ENCODE data around the gene HHIPL1.
A peak's percentile ranks its signal among the peaks of the same experiment; 100 is the strongest.

The HHIPL1 gene

GRCh38 chr14:99681101-99681831, 36.3 kb downstream of the HHIPL1 start:
- H4K20me1 ChIP-seq (ENCODE audit: control insufficient read depth, insufficient read depth, low read depth, low read length), result no peaks in the 10 kb centered on the region
- H3K36me3 ChIP-seq (ENCODE audit: control insufficient read depth, low read length), result no peaks in the 10 kb centered on the region
- H3F3A ChIP-seq (ENCODE audit: control insufficient read depth, insufficient read depth), result 0 out of 2 replicates have a peak, but pooled peaks cover 4% of the 10 kb centered on the region
- H3K9me2 ChIP-seq (replicated peaks; ENCODE audit: control insufficient read depth, low read length), result no peaks in the 10 kb centered on the region
- no peak overlapping the region for H3K4me3 ChIP-seq (ENCODE audit: low read length)
- H3K4me1 ChIP-seq (ENCODE audit: control insufficient read depth, low read length), result peaks cover 13% of the 10 kb centered on the region
- no peak overlapping the region for H3K27ac ChIP-seq (ENCODE audit: low read depth, low read length)
- TF ChIP-seq EZH2phosphoT487 (IDR thresholded peaks at IDR 0.05; ENCODE audit: borderline replicate concordance, low read length) (no peak), CTCF (IDR thresholded peaks at IDR 0.05; ENCODE audit: low read depth, low read length, poor library complexity, severe bottlenecking) (no peak)
- H3K27me3 ChIP-seq (ENCODE audit: control insufficient read depth, low read length), result peaks cover 15% of the 10 kb centered on the region
- no peak overlapping the region for H3K4me2 ChIP-seq (ENCODE audit: low read length)
- H3K9me3 ChIP-seq (ENCODE audit: control insufficient read depth, insufficient read depth, low read length), result peaks cover 9% of the 10 kb centered on the region; the same call in 1 of the 2 replicates
- no peaks in the 10 kb centered on the region for H3K79me2 ChIP-seq (ENCODE audit: control insufficient read depth, low read length)

DNA sequence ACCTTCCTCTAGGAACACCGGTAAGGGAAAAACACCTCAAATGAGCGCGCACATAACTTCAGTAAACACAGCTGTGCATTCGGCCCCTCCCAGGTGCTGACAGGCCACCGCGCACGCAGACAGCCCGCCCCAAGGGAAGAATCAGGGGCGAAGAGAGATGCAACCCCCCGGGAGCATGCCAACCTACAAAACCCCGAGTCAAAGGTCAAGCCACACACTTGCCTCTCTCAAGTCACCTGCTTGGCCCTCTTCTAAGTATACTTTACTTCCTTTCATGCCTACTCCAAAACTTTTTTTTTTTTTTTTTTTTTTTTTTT, 36.9 kb downstream of the HHIPL1 start:
- Histone ChIP-seq H3K27me3 (ENCODE audit: control insufficient read depth, low read length) (peaks cover 18% of the 10 kb centered on the region), H4K20me1 (ENCODE audit: control insufficient read depth, insufficient read depth, low read depth, low read length) (no peaks in the 10 kb centered on the region), H3K4me1 (ENCODE audit: control insufficient read depth, low read length) (peaks cover 13% of the 10 kb centered on the region), H3K9me2 (replicated peaks; ENCODE audit: control insufficient read depth, low read length) (no peaks in the 10 kb centered on the region), H3K4me3 (ENCODE audit: low read length) (no peak overlapping the region), H3K79me2 (ENCODE audit: control insufficient read depth, low read length) (no peaks in the 10 kb centered on the region), H3K4me2 (ENCODE audit: low read length) (no peak overlapping the region), H3K36me3 (ENCODE audit: control insufficient read depth, low read length) (no peaks in the 10 kb centered on the region), H3F3A (ENCODE audit: control insufficient read depth, insufficient read depth) (0 out of 2 replicates have a peak, but pooled peaks cover 4% of the 10 kb centered on the region), H3K27ac (ENCODE audit: low read depth, low read length) (no peak overlapping the region), H3K9me3 (ENCODE audit: control insufficient read depth, insufficient read depth, low read length) (peaks cover 9% of the 10 kb centered on the region; the same call in 1 of the 2 replicates)
- TF ChIP-seq CTCF (IDR thresholded peaks at IDR 0.05; ENCODE audit: low read depth, low read length, poor library complexity, severe bottlenecking) (no peak), EZH2phosphoT487 (IDR thresholded peaks at IDR 0.05; ENCODE audit: borderline replicate concordance, low read length) (no peak)

GRCh38 chr14:99682809-99683618, 38.1 kb downstream of the HHIPL1 start:
- Histone ChIP-seq H3K4me1 (ENCODE audit: control insufficient read depth, low read length) (peaks cover 25% of the 10 kb centered on the region), H3K4me2 (ENCODE audit: low read length) (peak overlapping the region; percentile 100), H3K27me3 (ENCODE audit: control insufficient read depth, low read length) (peaks cover 21% of the 10 kb centered on the region), H3K9me3 (ENCODE audit: control insufficient read depth, insufficient read depth, low read length) (peaks cover 2% of the 10 kb centered on the region; the same call in 1 of the 2 replicates), H3K27ac (ENCODE audit: low read depth, low read length) (peak overlapping the region; percentile 34), H3F3A (ENCODE audit: control insufficient read depth, insufficient read depth) (0 out of 2 replicates have a peak, but pooled peaks cover 4% of the 10 kb centered on the region), H3K9me2 (replicated peaks; ENCODE audit: control insufficient read depth, low read length) (no peaks in the 10 kb centered on the region), H3K79me2 (ENCODE audit: control insufficient read depth, low read length) (no peaks in the 10 kb centered on the region), H3K4me3 (ENCODE audit: low read length) (peak overlapping the region; percentile 92), H3K36me3 (ENCODE audit: control insufficient read depth, low read length) (no peaks in the 10 kb centered on the region), H4K20me1 (ENCODE audit: control insufficient read depth, insufficient read depth, low read depth, low read length) (no peaks in the 10 kb centered on the region)
- TF ChIP-seq EZH2phosphoT487 (IDR thresholded peaks at IDR 0.05; ENCODE audit: borderline replicate concordance, low read length), result no peak
- peak; percentile 96 for TF ChIP-seq CTCF (IDR thresholded peaks at IDR 0.05; ENCODE audit: low read depth, low read length, poor library complexity, severe bottlenecking)

All from DOHH2 (cell line).